Activated CD8-positive, alpha-beta T cell treated with anti-CD3 and anti-CD28 coated beads for 36 hours (primary cell): ENCODE data around the gene KLHL28. TPM values are rescaled to one million over a fixed set of nuclear protein-coding genes. Genes with fewer than 3 reads are reported as not detected.

Experiments used
- ATAC-seq: fragments of 200-7000 bp; cut with Tn5 transposase; one replicate; pipeline ENCODE4 v1.10.0; 2021; ENCODE audit warnings: mild to moderate bottlenecking, moderate library complexity
- CTCF ChIA-PET: fragments of 350-600 bp; sonication (Branson Sonifier 250); formaldehyde crosslinking; loops from one replicate; lab custom pipeline; 2021; ENCODE audit warnings: antibody characterized with exemption; lab: Charles Lee
- POLR2A ChIA-PET: fragments of 350-600 bp; sonication (Branson Sonifier 250); formaldehyde crosslinking; loops from one replicate; lab custom pipeline; 2021; ENCODE audit warnings: antibody characterized with exemption; lab: Charles Lee
- DNase-seq: peaks from one replicate; pipeline ENCODE4 v3.0.0-alpha.2; 2020
- H3K27ac Mint-ChIP-seq: one replicate; pipeline ENCODE4 v1.8.0; 2021; ENCODE audit warnings: mild to moderate bottlenecking, mixed read lengths
- H3K27me3 Mint-ChIP-seq: one replicate; pipeline ENCODE4 v1.8.0; 2021; ENCODE audit warnings: mixed read lengths
- H3K36me3 Mint-ChIP-seq: one replicate; pipeline ENCODE4 v1.8.0; 2021; ENCODE audit warnings: low read depth, mixed read lengths
- H3K4me1 Mint-ChIP-seq: one replicate; pipeline ENCODE4 v1.8.0; 2021; ENCODE audit warnings: low read depth, mixed read lengths
- H3K4me3 Mint-ChIP-seq: one replicate; pipeline ENCODE4 v1.8.0; 2021; ENCODE audit warnings: mild to moderate bottlenecking, moderate library complexity, mixed read lengths
- H3K9me3 Mint-ChIP-seq: one replicate; pipeline ENCODE4 v1.8.0; 2021; ENCODE audit warnings: mixed read lengths
- intact Hi-C: fragments of 100-400 bp; cut with micrococcal nuclease; formaldehyde crosslinking; loops from one replicate; pipeline ENCODE4 v1.10.0; 2022
- total RNA-seq, 2 experiments: library from RNA; stranded (reverse); gene quantifications; one replicate each; pipeline ENCODE4 v1.2.3, GENCODE V29; 2021
- TF ChIP-seq, protein P1 (sequence below): fragments of 200-600 bp; IDR thresholded peaks from one replicate; pipeline ENCODE4 v1.8.0; 2022; ENCODE audit warnings: antibody characterized with exemption, mild to moderate bottlenecking

Gene KLHL28
- total RNA-seq, 2 experiments from 2014 or later: 10.9 to 11.1 TPM

DNA sequence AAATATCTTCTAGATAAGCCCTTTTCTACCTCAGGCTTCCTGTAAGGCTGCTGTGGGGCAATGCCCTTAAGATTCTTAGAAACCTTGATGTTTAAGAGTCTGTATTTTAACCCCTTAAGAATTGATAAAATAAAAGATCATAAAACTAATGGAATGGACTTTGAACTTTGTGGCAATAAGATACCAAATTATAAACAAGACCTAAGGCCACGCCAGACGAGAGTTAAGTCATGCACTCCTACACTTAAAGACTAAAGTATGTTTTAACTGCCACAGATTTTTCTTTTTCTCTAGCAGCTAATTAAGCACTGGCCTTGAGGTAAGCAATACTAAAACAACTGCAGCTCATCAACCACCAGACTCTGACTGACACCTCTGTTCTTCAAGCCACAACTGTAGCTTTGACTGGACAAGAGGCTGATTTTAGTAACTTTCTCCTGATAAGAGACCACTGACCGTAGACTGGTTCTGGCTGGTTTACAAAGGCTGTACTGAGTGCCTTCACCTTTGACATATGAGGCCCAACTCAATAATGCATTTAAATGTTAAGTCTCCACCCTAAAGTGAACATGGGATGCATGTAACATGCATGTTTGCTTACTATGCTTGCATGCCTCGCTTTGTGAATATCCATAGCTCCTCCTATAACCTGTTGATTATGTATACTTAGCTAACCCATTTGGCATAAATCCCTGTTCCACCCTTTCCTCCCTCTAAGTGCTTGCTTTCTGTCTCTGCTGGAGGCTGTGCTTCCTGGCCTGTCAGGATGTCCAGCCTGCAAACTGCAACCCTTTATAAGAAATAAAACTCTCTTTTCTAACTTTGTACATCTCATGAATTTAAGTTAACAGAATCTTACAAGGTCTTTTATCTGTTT lies 71.9 kb downstream of the KLHL28 start:
- Mint-ChIP-seq H3K4me1 (peaks cover 11% of the 10 kb centered on the region), H3K36me3 (no peaks in the 10 kb centered on the region), H3K9me3 (peaks cover 5% of the 10 kb centered on the region), H3K4me3 (no peak overlapping the region), H3K27ac (no peak overlapping the region), H3K27me3 (no peaks in the 10 kb centered on the region)
- DNase-seq (no peak), ATAC-seq (no peak)
- ChIA-PET POLR2A (interaction anchor here (0.6 kb wide), 1 partner anchor 89 kb away, joined by 3 read pairs; no protein-coding TSS in a partner anchor), CTCF (no interaction called here)
- intact Hi-C loops: loop anchor here (10.0 kb wide), 2 partner anchors 195 to 365 kb away; partner anchors contain the start of genes MIS18BP1 and PRPF39
- TF ChIP-seq, protein P1, sequence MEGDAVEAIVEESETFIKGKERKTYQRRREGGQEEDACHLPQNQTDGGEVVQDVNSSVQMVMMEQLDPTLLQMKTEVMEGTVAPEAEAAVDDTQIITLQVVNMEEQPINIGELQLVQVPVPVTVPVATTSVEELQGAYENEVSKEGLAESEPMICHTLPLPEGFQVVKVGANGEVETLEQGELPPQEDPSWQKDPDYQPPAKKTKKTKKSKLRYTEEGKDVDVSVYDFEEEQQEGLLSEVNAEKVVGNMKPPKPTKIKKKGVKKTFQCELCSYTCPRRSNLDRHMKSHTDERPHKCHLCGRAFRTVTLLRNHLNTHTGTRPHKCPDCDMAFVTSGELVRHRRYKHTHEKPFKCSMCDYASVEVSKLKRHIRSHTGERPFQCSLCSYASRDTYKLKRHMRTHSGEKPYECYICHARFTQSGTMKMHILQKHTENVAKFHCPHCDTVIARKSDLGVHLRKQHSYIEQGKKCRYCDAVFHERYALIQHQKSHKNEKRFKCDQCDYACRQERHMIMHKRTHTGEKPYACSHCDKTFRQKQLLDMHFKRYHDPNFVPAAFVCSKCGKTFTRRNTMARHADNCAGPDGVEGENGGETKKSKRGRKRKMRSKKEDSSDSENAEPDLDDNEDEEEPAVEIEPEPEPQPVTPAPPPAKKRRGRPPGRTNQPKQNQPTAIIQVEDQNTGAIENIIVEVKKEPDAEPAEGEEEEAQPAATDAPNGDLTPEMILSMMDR: no peak

DNA sequence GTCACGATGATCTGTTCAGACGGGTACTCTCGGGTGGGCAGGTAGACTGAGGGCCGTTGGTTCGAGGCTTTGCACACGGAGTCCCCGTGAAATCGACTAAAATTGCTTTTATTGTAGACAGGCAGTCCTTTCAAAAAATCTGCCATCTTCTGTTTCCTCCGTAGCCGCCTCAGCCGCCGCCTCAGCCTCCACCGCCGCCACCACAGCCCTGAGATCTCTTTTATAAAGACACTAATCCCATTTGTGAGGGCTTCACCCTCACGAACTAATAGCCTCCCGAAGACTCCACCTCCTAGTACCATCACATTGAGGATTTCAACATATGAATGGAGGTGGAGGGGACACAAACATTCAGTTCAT lies 74.2 kb downstream of the KLHL28 start:
- Mint-ChIP-seq H3K4me3 (no peak overlapping the region), H3K27ac (no peak overlapping the region), H3K9me3 (peaks cover 10% of the 10 kb centered on the region), H3K27me3 (no peaks in the 10 kb centered on the region), H3K36me3 (no peaks in the 10 kb centered on the region), H3K4me1 (peaks cover 9% of the 10 kb centered on the region)
- TF ChIP-seq, protein P1: no peak
- DNase-seq: no peak
- no peak for ATAC-seq
- ChIA-PET POLR2A (no interaction called here), CTCF (no interaction called here)
- intact Hi-C loops: no loop called here

DNA sequence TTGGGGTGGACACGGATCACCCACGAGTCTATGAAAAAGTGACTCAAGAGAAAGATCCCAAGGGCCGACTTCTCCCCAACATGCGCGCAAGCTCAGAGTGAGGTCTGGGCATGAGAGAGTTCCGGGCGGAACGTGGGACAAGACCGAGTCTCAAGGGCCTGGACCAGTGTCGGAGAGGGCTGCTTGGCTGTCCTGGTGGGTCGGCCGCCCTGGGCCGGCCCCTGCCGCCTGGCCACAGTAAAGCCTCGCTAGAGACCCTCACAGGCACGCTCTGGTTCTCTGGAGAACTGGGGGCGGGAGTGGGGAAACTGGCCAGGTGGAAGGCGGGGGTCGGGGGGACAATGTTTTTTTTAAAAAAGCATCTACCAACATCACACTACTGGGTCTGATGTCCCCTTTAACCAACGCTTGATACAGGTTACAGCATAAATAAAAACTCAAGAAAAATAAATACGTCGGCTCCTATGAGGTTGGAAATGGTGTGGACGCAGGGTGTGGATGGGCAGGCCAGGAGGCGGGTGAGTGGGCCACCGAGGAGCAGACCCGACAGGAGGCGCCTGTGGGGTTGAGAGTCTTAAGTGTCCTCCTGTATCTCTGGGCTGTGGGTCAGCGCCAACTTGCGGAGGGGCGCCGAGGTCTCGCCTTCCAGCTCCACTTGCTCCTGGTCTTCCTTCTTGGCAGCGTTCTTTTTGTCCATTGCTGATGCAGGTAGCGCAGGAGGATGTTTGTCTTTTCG lies 74.7 kb downstream of the KLHL28 start:
- H3K9me3 Mint-ChIP-seq: peaks cover 14% of the 10 kb centered on the region
- TF ChIP-seq, protein P1: no peak
- POLR2A ChIA-PET: no interaction called here
- DNase-seq (no peak), ATAC-seq (no peak)
- no peak overlapping the region for H3K4me3 Mint-ChIP-seq
- CTCF ChIA-PET: no interaction called here
- intact Hi-C loops: no loop called here
- H3K36me3 Mint-ChIP-seq: peaks cover 3% of the 10 kb centered on the region
- no peaks in the 10 kb centered on the region for H3K27me3 Mint-ChIP-seq
- H3K27ac Mint-ChIP-seq: no peak overlapping the region
- peaks cover 4% of the 10 kb centered on the region for H3K4me1 Mint-ChIP-seq

DNA sequence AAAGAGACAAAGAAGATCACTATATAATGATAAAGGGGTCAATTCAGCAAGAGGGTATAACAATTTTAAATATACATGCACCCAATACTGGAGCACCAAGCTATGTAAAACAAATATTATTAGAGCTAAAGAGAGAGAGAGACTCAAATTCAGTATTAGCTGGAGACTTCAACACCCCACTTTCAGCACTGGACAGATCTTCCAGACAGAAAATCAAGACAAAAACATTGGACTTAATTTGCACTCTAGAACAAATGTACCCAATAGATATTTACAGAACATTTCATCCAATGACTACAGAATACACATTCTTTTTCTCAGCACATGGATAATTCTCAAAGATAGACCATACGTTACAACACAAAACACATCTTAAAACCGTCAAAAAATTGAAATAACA lies 81.0 kb downstream of the KLHL28 start:
- Mint-ChIP-seq H3K36me3 (peaks cover 3% of the 10 kb centered on the region), H3K4me3 (no peak overlapping the region), H3K27me3 (peaks cover 4% of the 10 kb centered on the region), H3K27ac (no peak overlapping the region), H3K4me1 (no peaks in the 10 kb centered on the region), H3K9me3 (peaks cover 19% of the 10 kb centered on the region)
- TF ChIP-seq, protein P1: no peak
- DNase-seq (no peak), ATAC-seq (no peak)
- CTCF ChIA-PET: no interaction called here
- intact Hi-C loops: no loop called here
- POLR2A ChIA-PET: no interaction called here

Other genes with a start within 250 kb of the KLHL28 start
- gene TOGARAM1, start 243 bp upstream of the KLHL28 start, total RNA-seq: 1 to 10 TPM; 5.5 to 7.9 TPM
- gene PRPF39, start 122.2 kb upstream of the KLHL28 start, total RNA-seq: 10 to 100 TPM; 45.7 to 48.3 TPM
- 10 to 100 TPM; 65.6 to 66.4 TPM for gene FKBP3, start 172.5 kb upstream of the KLHL28 start, total RNA-seq
- gene FANCM, start 174.0 kb upstream of the KLHL28 start, total RNA-seq: 10 to 100 TPM; 15.8 to 17.0 TPM